Measurements from ENCODE around the gene DDAH2. TPM values are rescaled to one million over a fixed set of nuclear protein-coding genes. Genes with fewer than 3 reads are reported as not detected.
A peak's percentile ranks its signal among the peaks of the same experiment; 100 is the strongest.

Gene DDAH2
- total RNA-seq, 4 donors from 2014 or later: 10.6 to 24.2 (median 15.4) TPM

DNA sequence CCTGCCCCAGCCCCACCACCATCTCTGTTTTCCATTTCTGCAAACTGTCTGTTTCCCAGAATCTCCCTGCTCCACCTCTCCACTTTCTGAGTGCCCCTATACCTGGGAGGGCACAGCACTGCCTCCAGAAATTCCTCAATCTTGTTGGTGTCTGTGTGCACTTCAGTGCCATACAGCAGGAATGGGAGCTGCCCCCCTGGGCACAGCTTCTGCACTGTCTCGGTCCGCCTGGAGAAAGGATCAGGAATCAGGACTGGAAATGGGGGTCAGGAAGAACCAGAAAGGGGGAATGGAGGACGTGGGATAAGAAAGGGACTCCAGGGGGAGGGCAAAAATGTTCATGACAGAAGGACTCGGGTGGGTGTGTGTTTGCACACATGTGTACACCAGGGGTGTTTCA lies 4.6 kb upstream of the DDAH2 start:
- in situ Hi-C loops (cut with MboI; ENCODE audit: low sequenced_read_pairs in 4 of 4): no loop called here
- no peak overlapping the region for H3K4me3 ChIP-seq
- H3K4me1 ChIP-seq: peaks cover 17 to 19% of the 10 kb centered on the region in 2 donors
- peaks cover 0 to 15% of the 10 kb centered on the region in 2 donors for H3K36me3 ChIP-seq
- H3K9me3 ChIP-seq: no peaks in the 10 kb centered on the region
- DNase-seq (no peak), ATAC-seq (no peak)
- peak overlapping the region; percentile 79 to 85 (median 82) for H3K27ac ChIP-seq
- intact Hi-C loops (cut with DNase I; ENCODE audit: low total_unique reads): loop anchor here (10.0 kb wide), 1 partner anchor 241 kb away; the partner anchor contains the start of gene DXO
- no peak for TF ChIP-seq POLR2A (IDR thresholded peaks at IDR 0.05)
- TF ChIP-seq, protein P1, sequence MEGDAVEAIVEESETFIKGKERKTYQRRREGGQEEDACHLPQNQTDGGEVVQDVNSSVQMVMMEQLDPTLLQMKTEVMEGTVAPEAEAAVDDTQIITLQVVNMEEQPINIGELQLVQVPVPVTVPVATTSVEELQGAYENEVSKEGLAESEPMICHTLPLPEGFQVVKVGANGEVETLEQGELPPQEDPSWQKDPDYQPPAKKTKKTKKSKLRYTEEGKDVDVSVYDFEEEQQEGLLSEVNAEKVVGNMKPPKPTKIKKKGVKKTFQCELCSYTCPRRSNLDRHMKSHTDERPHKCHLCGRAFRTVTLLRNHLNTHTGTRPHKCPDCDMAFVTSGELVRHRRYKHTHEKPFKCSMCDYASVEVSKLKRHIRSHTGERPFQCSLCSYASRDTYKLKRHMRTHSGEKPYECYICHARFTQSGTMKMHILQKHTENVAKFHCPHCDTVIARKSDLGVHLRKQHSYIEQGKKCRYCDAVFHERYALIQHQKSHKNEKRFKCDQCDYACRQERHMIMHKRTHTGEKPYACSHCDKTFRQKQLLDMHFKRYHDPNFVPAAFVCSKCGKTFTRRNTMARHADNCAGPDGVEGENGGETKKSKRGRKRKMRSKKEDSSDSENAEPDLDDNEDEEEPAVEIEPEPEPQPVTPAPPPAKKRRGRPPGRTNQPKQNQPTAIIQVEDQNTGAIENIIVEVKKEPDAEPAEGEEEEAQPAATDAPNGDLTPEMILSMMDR (IDR thresholded peaks at IDR 0.05 in 4 of 5, conservative IDR thresholded peaks at IDR 0.05 in 1 of 5): no peak
- H3K27me3 ChIP-seq: peaks cover 0 to 12% (median 5%) of the 10 kb centered on the region in 3 donors

GRCh38 chr6:31732029-31732428 lies 2.9 kb upstream of the DDAH2 start:
- in situ Hi-C loops (cut with MboI; ENCODE audit: low sequenced_read_pairs in 4 of 4): no loop called here

DNA sequence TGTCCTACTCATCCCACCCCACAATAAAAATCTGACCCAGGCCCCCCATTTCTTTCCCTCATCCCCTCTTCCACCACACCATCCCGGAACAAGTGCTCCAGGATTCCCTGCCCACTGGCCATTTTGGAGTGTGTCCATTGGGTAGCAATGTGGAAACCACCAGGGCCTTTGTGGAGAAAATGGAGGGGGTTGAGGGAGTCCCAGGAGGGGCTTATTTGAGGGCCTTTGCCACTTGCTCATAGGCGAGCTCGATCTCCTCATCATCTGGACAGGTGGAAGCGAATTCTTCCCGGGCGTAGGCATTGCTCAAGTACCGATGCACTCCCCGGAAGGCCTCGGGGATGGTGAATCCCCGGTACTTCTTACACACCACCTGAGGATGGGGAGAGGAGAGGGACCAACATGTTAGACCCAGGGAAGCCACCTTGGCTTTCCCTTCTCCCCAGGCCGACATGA lies 1.6 kb upstream of the DDAH2 start:
- Histone ChIP-seq H3K4me1 (peaks cover 13% of the 10 kb centered on the region in 2 donors), H3K36me3 (peaks cover 0 to 15% of the 10 kb centered on the region in 2 donors), H3K27ac (peak overlapping the region; percentile 78 to 92 (median 88)), H3K4me3 (peak overlapping the region in 2 of 4 donors; percentile 79 to 91), H3K9me3 (no peaks in the 10 kb centered on the region), H3K27me3 (peaks cover 0 to 7% (median 5%) of the 10 kb centered on the region in 3 donors)
- TF ChIP-seq POLR2A (IDR thresholded peaks at IDR 0.05): no peak
- TF ChIP-seq, protein P1 (IDR thresholded peaks at IDR 0.05 in 4 of 5, conservative IDR thresholded peaks at IDR 0.05 in 1 of 5): no peak
- DNase-seq (no peak), ATAC-seq (no peak)
- intact Hi-C loops (cut with DNase I; ENCODE audit: low total_unique reads): loop anchor here (2.0 to 10.0 kb wide), 2 partner anchors 104 to 244 kb away; partner anchors contain the start of gene DXO
- in situ Hi-C loops (cut with MboI; ENCODE audit: low sequenced_read_pairs in 4 of 4): no loop called here

More at GRCh38 chr6:31732029-31732428, 2.9 kb upstream of the DDAH2 start:
- Histone ChIP-seq H3K36me3 (peaks cover 0 to 15% of the 10 kb centered on the region in 2 donors), H3K9me3 (no peaks in the 10 kb centered on the region), H3K4me3 (no peak overlapping the region), H3K4me1 (peaks cover 16 to 18% of the 10 kb centered on the region in 2 donors), H3K27me3 (peaks cover 0 to 12% (median 5%) of the 10 kb centered on the region in 3 donors), H3K27ac (no peak overlapping the region)
- intact Hi-C loops (cut with DNase I; ENCODE audit: low total_unique reads): loop anchor here (10.0 kb wide), 1 partner anchor 243 kb away; the partner anchor contains the start of gene DXO
- DNase-seq: no peak
- ATAC-seq: no peak
- TF ChIP-seq, protein P1 (IDR thresholded peaks at IDR 0.05 in 4 of 5, conservative IDR thresholded peaks at IDR 0.05 in 1 of 5): no peak
- no peak for TF ChIP-seq POLR2A (IDR thresholded peaks at IDR 0.05)

DNA sequence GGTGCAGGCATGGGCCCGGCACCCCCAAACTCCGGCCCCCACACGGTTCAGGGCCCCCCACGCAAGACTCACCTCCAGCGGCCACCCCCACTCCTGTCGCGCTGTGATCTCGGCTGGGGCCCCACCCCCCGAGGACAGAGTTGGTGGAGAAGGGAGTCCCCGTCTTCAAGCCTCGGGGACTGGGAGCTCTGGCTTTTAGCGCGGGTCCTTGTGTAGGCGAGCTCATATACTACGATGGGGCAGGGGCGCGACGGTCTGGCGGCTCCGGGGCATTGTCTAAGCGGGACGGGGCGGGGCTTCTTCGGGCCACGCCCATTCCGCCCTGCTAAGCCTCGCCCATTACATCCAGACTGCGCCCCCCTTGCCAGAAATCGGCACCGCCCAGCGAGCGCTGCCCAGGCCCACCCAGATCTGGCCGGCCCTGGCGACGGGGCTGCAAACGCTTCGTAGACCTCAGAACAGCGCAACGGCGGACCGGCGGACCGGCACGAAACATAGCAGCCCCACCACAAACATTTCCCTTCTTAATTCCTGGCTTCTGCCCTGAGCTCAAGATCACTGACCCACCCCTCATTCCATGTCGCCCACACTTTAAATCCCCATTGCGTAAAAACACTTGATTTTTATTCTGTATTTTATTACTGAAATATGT lies 1.0 kb upstream of the DDAH2 start:
- peaks cover 13% of the 10 kb centered on the region in 2 donors for H3K4me1 ChIP-seq
- peak; percentile 21 to 64 for TF ChIP-seq POLR2A (IDR thresholded peaks at IDR 0.05)
- TF ChIP-seq, protein P1 (IDR thresholded peaks at IDR 0.05 in 4 of 5, conservative IDR thresholded peaks at IDR 0.05 in 1 of 5): no peak
- peak; percentile 58 to 75 for DNase-seq
- ATAC-seq: peak; percentile 66 to 70
- intact Hi-C loops (cut with DNase I; ENCODE audit: low total_unique reads) (loop anchor here (1.0 to 10.0 kb wide), 3 partner anchors 27 to 245 kb away; partner anchors contain the start of genes ABHD16A and DXO), in situ Hi-C loops (cut with MboI; ENCODE audit: low sequenced_read_pairs in 4 of 4) (no loop called here)
- peaks cover 0 to 4% (median 3%) of the 10 kb centered on the region in 3 donors for H3K27me3 ChIP-seq
- peaks cover 0 to 15% of the 10 kb centered on the region in 2 donors for H3K36me3 ChIP-seq
- peak overlapping the region; percentile 78 to 92 (median 88) for H3K27ac ChIP-seq
- H3K9me3 ChIP-seq: no peaks in the 10 kb centered on the region
- peak overlapping the region; percentile 62 to 95 (median 85) for H3K4me3 ChIP-seq
